Anterior cingulate cortex (tissue), 58 donors: ENCODE results near the gene F10.

Source experiments
- DNase-seq, 58 donors: peaks; one replicate each; lab custom pipeline; 2025; lab: John Stamatoyannopoulos, UW

Gene F10

GRCh38 chr13:113126265-113127150 lies 3.9 kb downstream of the F10 start:
- no peak for DNase-seq

GRCh38 chr13:113129480-113129879 lies 6.9 kb downstream of the F10 start:
- DNase-seq, result no peak

- DNase-seq, result peak in 1 of 58 donors; percentile 26
These were observed 7.5 kb downstream of the F10 start for GRCh38 chr13:113129921-113130750.

GRCh38 chr13:113135281-113135760 lies 12.7 kb downstream of the F10 start:
- no peak for DNase-seq

DNA sequence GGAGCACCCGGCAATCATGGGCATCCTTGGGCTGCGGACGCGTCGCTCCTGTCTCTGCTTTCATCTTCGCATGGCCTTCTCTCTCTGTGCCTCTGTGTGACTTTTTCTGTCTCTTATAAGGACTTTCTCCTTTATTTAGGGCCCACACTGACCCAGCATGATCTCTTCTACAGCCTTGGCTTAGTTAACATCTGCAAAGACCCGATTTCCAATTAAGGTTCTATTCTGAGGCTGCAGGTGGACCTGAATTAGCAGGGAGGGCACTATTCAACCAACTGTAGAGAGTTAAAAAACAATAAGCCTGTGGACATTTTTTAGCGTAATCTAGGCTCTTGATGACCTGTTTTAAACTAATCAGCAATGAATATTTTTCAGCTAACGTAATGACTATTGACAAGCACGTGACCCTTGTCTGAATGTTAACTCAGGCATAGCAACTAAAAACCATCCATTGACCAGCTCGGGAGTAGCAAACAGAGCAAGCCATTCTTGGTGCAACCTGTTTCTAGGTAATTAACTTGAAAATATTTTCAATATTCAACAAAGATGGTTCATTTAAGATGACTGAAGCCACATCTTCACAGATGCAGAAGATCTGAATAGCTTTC lies 15.2 kb downstream of the F10 start:
- no peak for DNase-seq

- no peak for DNase-seq
These were observed 16.4 kb downstream of the F10 start for GRCh38 chr13:113138792-113139551.

DNA sequence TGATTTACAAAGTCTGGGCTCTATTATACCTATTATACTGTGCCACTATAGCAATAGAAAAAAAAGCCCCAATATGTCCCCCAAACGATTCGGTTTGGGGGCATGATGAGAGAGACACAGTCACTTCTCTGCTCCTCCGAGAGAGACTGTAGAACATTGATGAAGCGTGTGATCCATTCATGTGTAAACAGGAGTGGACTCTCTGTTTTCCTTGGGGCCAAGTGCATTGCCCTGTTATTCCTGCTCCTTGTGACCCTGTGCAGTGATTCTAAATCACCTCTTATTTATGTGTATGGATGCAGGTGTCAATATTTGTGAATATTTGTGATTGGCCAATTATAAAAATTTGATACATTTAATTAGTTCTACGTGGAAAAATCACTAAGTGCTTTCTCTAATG lies 17.0 kb downstream of the F10 start:
- no peak for DNase-seq

DNA sequence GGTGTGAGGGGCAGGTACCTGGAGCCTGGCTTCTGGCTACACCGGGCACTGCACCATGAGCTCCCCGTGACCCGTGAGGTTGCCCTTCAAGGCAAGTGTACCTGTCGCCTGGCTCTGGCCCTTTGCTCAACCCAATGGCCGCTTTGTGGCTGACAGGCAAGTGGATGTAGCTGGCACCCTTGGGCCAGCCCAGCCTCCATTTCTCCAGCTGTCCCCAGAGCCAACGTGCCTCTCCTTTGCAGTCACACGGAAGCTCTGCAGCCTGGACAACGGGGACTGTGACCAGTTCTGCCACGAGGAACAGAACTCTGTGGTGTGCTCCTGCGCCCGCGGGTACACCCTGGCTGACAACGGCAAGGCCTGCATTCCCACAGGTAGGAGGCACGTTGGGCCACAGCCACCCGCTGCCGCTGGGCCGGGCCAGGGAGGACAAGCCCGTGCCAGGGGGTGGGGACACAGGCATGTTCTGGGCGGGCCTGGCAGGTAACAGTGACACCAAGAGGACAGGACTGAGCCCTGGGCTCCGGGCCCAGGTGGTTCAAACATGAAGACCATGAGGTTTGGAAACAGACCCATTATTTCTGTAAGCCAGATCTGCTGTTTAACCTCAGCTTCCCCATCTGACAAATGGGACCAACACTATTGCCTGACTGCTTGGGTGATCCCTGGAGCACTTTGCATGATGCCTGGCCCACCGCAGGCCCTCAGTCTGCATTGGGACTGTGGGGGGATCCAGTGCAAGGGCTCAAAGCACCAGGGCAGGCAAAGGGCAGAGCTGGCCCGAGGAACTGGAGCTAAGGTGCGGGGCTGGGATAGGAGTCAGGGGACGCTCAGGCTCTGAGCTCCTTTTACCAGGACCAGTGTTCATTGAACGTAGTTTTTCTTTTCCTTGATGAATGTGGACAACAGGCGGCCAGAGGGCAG lies 18.3 kb downstream of the F10 start:
- no peak for DNase-seq

DNA sequence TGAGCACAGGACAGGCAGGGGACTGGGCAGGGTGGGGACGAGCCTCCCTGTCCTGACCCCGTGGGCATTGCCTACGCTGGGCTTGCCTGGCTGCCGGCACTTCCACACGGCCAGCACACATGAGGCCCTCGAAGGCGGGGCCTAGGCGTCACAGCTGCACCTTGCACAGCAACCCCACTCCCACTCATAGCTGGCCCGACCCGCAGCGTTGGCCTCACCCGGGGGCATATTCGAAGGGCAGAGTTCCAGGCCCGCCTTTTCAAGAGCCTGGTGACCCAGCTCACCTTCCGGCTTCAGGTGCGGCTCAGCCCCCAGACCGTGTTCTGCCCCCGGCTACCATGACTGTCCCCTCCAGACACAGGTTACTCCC lies 19.0 kb downstream of the F10 start:
- no peak for DNase-seq

DNA sequence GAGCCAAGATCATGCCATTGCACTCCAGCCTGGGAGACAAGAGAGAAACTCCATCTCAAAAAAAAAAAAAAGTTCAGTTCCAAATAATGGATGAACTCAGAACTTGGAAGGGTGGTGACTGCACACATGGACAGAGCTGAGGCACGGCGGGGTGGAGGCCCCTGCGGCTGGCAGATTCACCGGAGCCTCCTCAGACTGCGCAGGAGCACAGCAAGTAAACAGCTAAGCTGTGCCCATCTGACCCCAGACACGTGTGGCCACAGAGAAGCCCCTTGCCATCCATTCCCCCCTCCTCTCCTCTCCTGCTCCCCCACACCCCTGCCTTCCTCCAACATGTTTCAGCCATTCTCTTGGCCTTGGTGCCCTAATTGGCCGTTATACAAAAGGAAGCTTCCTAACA lies 20.3 kb downstream of the F10 start:
- no peak for DNase-seq

GRCh38 chr13:113143466-113144254 lies 21.1 kb downstream of the F10 start:
- no peak for DNase-seq

- no peak for DNase-seq
These were observed 21.6 kb downstream of the F10 start for GRCh38 chr13:113144255-113144629.

- DNase-seq, result no peak
These were observed 22.9 kb downstream of the F10 start for GRCh38 chr13:113145496-113145895.

DNA sequence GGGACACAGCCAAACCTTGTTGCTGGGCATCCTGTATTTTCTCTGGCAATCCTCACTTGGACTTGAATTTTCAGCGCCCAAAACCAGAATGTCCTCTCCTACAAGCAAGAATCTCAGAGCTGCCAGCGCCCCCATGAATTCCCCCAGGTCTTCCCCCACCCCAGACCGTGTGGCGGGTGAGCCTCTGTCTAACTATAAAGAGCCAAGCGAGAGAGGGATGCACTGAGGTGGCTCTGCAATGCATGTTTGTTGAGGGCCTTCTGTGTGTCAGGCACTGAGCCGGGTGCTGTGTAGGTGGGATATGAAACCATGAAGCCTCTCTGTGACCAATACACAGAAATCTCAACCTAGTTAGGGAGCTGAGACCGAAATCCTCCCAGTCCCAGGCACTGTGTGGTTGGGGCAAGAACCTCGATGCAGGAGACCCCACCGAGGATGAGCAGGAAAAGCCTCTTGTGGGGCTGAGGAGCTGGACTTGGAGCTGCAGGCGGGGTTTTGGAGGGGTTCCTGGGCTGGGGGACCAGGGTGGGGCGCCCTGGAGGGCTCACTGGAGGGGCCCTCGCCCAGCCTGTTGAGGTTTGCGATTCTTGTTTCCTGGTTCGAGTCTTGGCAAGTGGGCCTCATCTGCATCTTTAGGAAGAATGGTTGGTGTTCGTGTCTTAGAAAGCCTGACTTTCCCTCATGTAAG lies 23.5 kb downstream of the F10 start:
- DNase-seq, result no peak

GRCh38 chr13:113146750-113147149 lies 24.2 kb downstream of the F10 start:
- DNase-seq, result no peak

- DNase-seq, result no peak
These were observed 24.6 kb downstream of the F10 start for GRCh38 chr13:113147206-113147605.

DNA sequence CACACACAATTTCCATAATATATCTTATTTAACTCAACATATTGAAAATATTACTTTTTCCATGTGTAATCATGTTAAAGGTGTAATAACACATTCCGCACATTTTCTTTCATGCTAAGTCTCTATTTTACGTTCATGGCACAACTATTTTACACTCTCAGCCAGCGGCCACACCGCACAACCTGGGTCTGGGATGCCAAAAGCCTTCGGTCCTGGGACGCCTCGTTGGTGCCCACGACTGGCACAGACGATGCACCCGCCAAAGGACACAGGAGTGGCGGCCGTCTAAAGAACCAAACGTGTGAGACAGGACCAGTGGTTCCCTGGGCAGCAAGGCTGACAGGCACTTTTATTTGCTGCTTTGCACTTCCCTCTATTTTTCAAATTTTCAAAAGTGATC lies 25.8 kb downstream of the F10 start:
- no peak for DNase-seq

DNA sequence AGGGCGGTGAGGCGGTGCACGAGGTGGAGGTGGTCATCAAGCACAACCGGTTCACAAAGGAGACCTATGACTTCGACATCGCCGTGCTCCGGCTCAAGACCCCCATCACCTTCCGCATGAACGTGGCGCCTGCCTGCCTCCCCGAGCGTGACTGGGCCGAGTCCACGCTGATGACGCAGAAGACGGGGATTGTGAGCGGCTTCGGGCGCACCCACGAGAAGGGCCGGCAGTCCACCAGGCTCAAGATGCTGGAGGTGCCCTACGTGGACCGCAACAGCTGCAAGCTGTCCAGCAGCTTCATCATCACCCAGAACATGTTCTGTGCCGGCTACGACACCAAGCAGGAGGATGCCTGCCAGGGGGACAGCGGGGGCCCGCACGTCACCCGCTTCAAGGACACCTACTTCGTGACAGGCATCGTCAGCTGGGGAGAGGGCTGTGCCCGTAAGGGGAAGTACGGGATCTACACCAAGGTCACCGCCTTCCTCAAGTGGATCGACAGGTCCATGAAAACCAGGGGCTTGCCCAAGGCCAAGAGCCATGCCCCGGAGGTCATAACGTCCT lies 26.4 kb downstream of the F10 start:
- no peak for DNase-seq
